Activated CD8-positive, alpha-beta T cell treated with anti-CD3 and anti-CD28 coated beads for 36 hours (primary cell): ENCODE measurements around the gene PUS1. TPM values are rescaled to one million over a fixed set of nuclear protein-coding genes. Genes with fewer than 3 reads are reported as not detected.

ENCODE experiments used
- ATAC-seq: fragments of 200-7000 bp; cut with Tn5 transposase; one replicate; pipeline ENCODE4 v1.10.0; 2021; ENCODE audit warnings: mild to moderate bottlenecking, moderate library complexity
- CTCF ChIA-PET: fragments of 350-600 bp; sonication (Branson Sonifier 250); formaldehyde crosslinking; loops from one replicate; lab custom pipeline; 2021; ENCODE audit warnings: antibody characterized with exemption; lab: Charles Lee
- POLR2A ChIA-PET: fragments of 350-600 bp; sonication (Branson Sonifier 250); formaldehyde crosslinking; loops from one replicate; lab custom pipeline; 2021; ENCODE audit warnings: antibody characterized with exemption; lab: Charles Lee
- DNase-seq: peaks from one replicate; pipeline ENCODE4 v3.0.0-alpha.2; 2020
- H3K27ac Mint-ChIP-seq: one replicate; pipeline ENCODE4 v1.8.0; 2021; ENCODE audit warnings: mild to moderate bottlenecking, mixed read lengths
- H3K27me3 Mint-ChIP-seq: one replicate; pipeline ENCODE4 v1.8.0; 2021; ENCODE audit warnings: mixed read lengths
- H3K36me3 Mint-ChIP-seq: one replicate; pipeline ENCODE4 v1.8.0; 2021; ENCODE audit warnings: low read depth, mixed read lengths
- H3K4me1 Mint-ChIP-seq: one replicate; pipeline ENCODE4 v1.8.0; 2021; ENCODE audit warnings: low read depth, mixed read lengths
- H3K4me3 Mint-ChIP-seq: one replicate; pipeline ENCODE4 v1.8.0; 2021; ENCODE audit warnings: mild to moderate bottlenecking, moderate library complexity, mixed read lengths
- H3K9me3 Mint-ChIP-seq: one replicate; pipeline ENCODE4 v1.8.0; 2021; ENCODE audit warnings: mixed read lengths
- CTCF ChIP-seq: fragments of 200-600 bp; IDR thresholded peaks from one replicate; pipeline ENCODE4 v1.8.0; 2022; ENCODE audit warnings: antibody characterized with exemption, mild to moderate bottlenecking
- intact Hi-C: fragments of 100-400 bp; cut with micrococcal nuclease; formaldehyde crosslinking; loops from one replicate; pipeline ENCODE4 v1.10.0; 2022
- total RNA-seq, 2 experiments: library from RNA; stranded (reverse); gene quantifications; one replicate each; pipeline ENCODE4 v1.2.3, GENCODE V29; 2021

The PUS1 gene
- total RNA-seq, 2 experiments from 2014 or later, result 68.2 to 71.7 TPM

GRCh38 chr12:131965073-131965472 is 36.0 kb downstream of the PUS1 start:
- DNase-seq (no peak), ATAC-seq (no peak)
- intact Hi-C loops, result no loop called here
- Mint-ChIP-seq H3K4me1 (peaks cover 56% of the 10 kb centered on the region), H3K36me3 (peaks cover 18% of the 10 kb centered on the region), H3K27me3 (no peaks in the 10 kb centered on the region), H3K4me3 (no peak overlapping the region), H3K9me3 (no peaks in the 10 kb centered on the region), H3K27ac (no peak overlapping the region)
- ChIA-PET CTCF (no interaction called here), POLR2A (no interaction called here)
- TF ChIP-seq CTCF, result no peak

GRCh38 chr12:131971226-131971625 is 42.1 kb downstream of the PUS1 start:
- no peak overlapping the region for H3K4me3 Mint-ChIP-seq
- H3K9me3 Mint-ChIP-seq, result no peaks in the 10 kb centered on the region
- no peak for ATAC-seq
- ChIA-PET CTCF (no interaction called here), POLR2A (no interaction called here)
- DNase-seq, result no peak
- intact Hi-C loops, result no loop called here
- no peak overlapping the region for H3K27ac Mint-ChIP-seq
- TF ChIP-seq CTCF, result no peak
- H3K36me3 Mint-ChIP-seq, result peaks cover 7% of the 10 kb centered on the region
- no peaks in the 10 kb centered on the region for H3K27me3 Mint-ChIP-seq
- H3K4me1 Mint-ChIP-seq, result peaks cover 28% of the 10 kb centered on the region

- H3K27ac Mint-ChIP-seq, result no peak overlapping the region
- H3K4me3 Mint-ChIP-seq, result no peak overlapping the region
- no peak for TF ChIP-seq CTCF
- DNase-seq (no peak), ATAC-seq (no peak)
- H3K27me3 Mint-ChIP-seq, result no peaks in the 10 kb centered on the region
- intact Hi-C loops, result no loop called here
- H3K9me3 Mint-ChIP-seq, result no peaks in the 10 kb centered on the region
- POLR2A ChIA-PET, result no interaction called here
- H3K4me1 Mint-ChIP-seq, result peaks cover 11% of the 10 kb centered on the region
- CTCF ChIA-PET, result no interaction called here
- peaks cover 5% of the 10 kb centered on the region for H3K36me3 Mint-ChIP-seq
These were observed 46.2 kb downstream of the PUS1 start for GRCh38 chr12:131975228-131975627.

GRCh38 chr12:131979606-131980005 is 50.5 kb downstream of the PUS1 start:
- POLR2A ChIA-PET, result no interaction called here
- intact Hi-C loops, result no loop called here
- Mint-ChIP-seq H3K4me3 (no peak overlapping the region), H3K36me3 (peaks cover 21% of the 10 kb centered on the region), H3K4me1 (peaks cover 4% of the 10 kb centered on the region), H3K9me3 (no peaks in the 10 kb centered on the region), H3K27me3 (no peaks in the 10 kb centered on the region), H3K27ac (no peak overlapping the region)
- CTCF ChIA-PET, result interaction anchor here (1.2 kb wide), 1 partner anchor 10 kb away, joined by 4 read pairs; no protein-coding TSS in a partner anchor
- DNase-seq, result no peak
- no peak for TF ChIP-seq CTCF
- no peak for ATAC-seq

GRCh38 chr12:131980263-131980662 is 51.2 kb downstream of the PUS1 start:
- H3K9me3 Mint-ChIP-seq, result no peaks in the 10 kb centered on the region
- no peak overlapping the region for H3K4me3 Mint-ChIP-seq
- H3K27me3 Mint-ChIP-seq, result no peaks in the 10 kb centered on the region
- CTCF ChIA-PET, result interaction anchor here (1.2 kb wide), 1 partner anchor 11 kb away, joined by 4 read pairs; no protein-coding TSS in a partner anchor
- H3K4me1 Mint-ChIP-seq, result peaks cover 4% of the 10 kb centered on the region
- no peak for TF ChIP-seq CTCF
- no peak for ATAC-seq
- H3K36me3 Mint-ChIP-seq, result peaks cover 21% of the 10 kb centered on the region
- no peak for DNase-seq
- no peak overlapping the region for H3K27ac Mint-ChIP-seq
- POLR2A ChIA-PET, result no interaction called here
- intact Hi-C loops, result no loop called here
